Activated CD4-positive, alpha-beta T cell treated with anti-CD3 and anti-CD28 coated beads, Interleukin-2, amount 50 U/mL, for 4 hours (primary cell): ENCODE data around the gene FRMD5.

Experiments
- DNase-seq, 2 experiments: peaks; one replicate each; pipeline ENCODE4 v3.0.0-alpha.2; 2020

Gene FRMD5

GRCh38 chr15:44159492-44159891 is 35.6 kb downstream of the FRMD5 start:
- DNase-seq, result no peak

- no peak for DNase-seq
These were observed 37.0 kb downstream of the FRMD5 start for GRCh38 chr15:44158111-44158510.

- no peak for DNase-seq
These were observed 37.4 kb downstream of the FRMD5 start for GRCh38 chr15:44157679-44158078.

DNA sequence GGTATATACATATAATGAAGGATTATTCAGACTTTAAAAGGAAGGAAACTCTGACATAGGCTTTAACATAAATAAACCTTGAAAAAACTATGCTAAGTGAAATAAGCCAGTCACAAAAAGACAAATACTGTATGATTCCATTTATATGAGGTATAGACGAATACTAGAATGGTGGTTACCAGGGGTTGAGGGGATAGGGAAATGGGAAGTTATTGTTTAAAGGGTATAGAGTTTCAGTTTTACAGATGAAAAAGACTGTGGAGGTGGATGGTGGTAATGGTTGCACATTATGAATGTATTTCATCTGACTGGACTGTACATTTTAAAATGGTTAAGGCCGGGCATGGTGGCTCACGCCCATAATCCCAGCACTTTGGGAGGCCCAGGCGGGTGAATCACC is 41.7 kb downstream of the FRMD5 start:
- no peak for DNase-seq

DNA sequence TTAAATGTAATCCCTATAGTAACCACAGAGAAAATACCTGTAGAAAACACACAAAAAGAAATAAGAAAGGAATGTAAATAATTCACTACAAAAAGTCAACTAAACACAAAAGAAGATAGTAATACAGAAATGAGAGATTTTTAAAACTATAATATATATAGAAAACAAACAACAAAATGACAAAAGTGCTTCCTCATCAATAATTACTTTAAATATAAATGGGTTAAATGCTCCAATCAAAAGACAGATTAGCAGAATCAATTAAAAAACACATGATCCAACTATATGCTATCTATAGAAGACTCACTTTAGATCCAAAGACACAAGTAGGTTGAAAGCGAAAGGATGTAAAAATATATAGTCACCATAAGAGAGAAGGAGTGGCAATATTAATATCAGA is 45.8 kb downstream of the FRMD5 start:
- no peak for DNase-seq

GRCh38 chr15:44148580-44148979 is 46.5 kb downstream of the FRMD5 start:
- DNase-seq, result no peak

GRCh38 chr15:44147636-44148035 is 47.4 kb downstream of the FRMD5 start:
- DNase-seq, result no peak

- no peak for DNase-seq
These were observed 49.6 kb downstream of the FRMD5 start for GRCh38 chr15:44145495-44145894.

DNA sequence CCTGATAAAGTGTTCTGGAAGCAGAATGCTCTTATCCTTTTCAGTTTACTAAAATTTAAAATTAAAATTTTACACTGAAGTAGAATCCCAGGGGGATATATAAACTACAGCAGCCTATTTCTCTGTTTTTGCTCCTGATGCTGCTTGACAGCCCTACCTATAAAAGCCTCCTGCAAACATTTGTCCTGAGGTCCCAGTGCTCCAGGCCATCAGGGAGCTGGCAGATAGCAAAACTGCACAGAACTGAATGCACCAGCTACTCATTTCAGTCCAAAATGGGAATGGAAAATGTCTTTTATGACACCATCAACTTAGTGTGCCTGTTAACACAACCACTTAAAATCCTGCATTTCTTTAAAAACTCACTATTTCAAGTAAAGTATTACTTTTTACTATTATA is 50.1 kb downstream of the FRMD5 start:
- no peak for DNase-seq

- no peak for DNase-seq
These were observed 50.9 kb downstream of the FRMD5 start for GRCh38 chr15:44144184-44144583.

- no peak for DNase-seq
These were observed 57.3 kb downstream of the FRMD5 start for GRCh38 chr15:44137750-44138149.

DNA sequence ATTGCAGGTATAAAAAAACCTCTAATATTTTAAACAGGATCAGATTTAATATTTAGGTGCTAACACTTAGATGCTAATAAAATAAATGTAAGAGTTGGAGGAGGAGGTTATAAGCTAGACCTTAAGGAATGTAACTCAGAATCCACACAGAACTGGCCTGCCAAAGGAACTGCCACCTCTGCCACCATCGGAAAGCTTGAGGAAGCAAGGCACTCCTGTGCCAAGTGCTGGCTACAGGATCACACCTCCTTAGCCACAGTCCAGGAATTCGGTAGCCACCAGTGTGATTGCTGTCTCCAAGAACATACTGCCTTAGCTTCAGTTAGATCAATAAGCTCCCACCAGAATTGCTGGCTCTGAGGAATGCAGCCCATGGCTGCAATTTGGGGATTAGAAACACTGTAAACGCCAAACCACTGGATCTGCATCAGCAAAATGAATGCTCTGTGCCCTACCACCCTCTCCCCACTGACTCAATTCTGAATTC is 58.0 kb downstream of the FRMD5 start:
- DNase-seq, result no peak

DNA sequence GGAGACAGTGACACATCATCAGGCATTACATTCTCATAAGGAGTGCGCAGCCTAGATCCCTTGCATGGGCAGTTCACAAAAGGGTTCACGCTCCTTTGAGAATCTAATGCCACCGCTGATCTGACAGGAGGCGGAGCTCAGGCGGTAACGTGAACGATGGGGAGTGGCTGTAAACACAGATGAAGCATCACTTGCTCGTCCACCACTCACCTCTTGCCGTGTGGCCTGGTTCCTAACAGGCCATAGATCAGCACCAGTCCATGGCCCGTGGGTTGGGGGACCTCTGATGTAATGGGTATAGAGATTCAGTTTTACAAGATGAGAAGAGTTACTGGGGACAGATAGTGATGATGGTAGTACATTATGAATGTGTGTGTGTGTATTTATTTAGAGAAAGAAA is 63.0 kb downstream of the FRMD5 start:
- no peak for DNase-seq

- no peak for DNase-seq
These were observed 64.3 kb downstream of the FRMD5 start for GRCh38 chr15:44130778-44131177.

DNA sequence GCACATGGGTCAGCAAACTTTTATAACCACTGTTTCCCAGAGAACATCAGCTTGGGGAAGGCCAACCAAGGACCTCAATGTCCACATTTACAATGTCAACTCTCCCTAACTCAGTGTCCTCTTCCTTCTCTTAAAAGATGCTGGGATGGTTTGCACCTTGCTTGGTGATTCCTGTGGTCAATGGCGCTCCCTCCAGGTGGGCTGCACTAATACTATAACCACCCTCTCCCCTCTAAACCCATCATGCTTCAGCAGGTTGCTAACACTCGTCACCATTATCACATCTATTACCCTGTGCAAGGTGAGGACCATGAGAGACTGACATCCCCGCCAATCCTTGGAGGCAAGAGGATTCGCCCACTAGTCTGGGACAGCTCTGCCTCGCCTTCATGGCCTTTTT is 65.2 kb downstream of the FRMD5 start:
- no peak for DNase-seq

- DNase-seq, result no peak
These were observed 66.6 kb downstream of the FRMD5 start for GRCh38 chr15:44128443-44128842.

DNA sequence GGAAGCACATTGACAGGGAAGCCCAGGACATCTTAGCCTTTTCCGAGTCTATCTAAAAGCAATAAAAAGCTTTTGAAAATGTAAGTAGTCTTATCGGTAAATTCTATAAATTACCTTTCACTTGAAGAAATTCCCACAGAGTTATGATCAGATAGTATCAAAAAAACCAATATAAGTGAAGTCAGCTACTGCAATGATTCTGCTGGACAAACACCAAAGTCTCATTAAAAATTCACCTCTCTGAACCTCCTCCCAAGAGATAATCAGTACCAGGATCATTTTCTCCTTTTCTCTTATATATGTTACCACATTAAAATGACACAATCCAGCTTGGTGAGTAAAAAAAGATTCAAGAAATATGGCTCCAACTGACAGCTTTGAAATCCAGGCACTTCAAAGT is 69.2 kb downstream of the FRMD5 start:
- DNase-seq, result no peak

GRCh38 chr15:44102675-44103254 is 92.3 kb downstream of the FRMD5 start:
- no peak for DNase-seq

GRCh38 chr15:44101944-44102343 is 93.1 kb downstream of the FRMD5 start:
- no peak for DNase-seq

DNA sequence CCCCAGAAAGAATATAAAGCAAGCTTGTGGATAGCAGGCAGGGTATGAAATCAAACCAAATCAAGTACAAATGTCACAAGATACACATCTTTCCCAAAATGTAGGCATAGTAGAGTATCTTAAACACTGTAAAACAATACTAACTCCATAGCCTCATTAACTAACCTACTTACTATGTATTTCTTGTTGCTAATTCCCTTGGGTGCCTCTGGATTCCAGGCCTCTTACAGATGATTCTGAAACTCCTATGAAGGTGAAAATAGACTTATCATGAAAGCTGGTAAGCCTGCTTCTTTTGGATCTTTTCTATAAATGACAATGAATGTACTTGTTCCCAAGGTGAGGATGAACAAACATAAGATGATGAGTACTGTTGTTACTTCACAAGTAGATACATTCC is 93.8 kb downstream of the FRMD5 start:
- no peak for DNase-seq

DNA sequence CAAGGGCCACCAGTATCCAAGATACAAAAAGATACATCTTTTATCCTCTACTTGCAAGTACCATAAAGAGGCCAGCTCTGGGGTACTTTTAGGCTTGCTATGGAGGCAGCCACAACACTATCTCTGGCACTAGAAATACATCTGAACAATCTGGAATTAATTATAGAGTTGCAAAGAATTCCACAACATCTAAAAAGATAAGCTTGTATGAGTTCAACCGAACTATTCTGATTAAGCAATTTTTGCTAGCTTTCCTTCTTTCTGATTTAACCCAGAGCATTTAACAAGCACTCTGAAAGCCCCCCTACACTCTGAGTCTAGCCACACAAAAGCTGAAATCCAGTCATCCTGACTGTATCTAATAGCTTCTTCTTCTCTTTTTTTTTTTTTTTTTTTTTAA is 95.4 kb downstream of the FRMD5 start:
- no peak for DNase-seq

DNA sequence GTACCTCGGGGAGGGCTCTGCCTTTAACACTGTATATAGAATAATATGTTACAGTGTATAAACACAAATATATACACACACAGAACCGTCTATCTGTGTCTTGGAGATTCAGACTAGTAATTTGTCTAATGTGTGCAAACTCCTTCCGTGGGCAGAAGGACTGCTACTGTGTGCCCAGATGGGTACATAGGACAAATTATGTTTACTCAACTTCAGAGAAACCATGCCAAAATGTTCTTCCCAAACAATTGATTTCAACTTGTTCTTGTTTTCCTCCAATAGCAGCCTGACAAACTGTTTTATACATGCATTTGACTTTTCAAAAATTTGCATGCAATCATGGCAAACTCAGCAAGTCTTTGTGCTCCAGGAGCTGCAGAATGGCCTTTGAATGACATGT is 97.5 kb downstream of the FRMD5 start:
- no peak for DNase-seq

GRCh38 chr15:44096596-44096995 is 98.5 kb downstream of the FRMD5 start:
- no peak for DNase-seq

DNA sequence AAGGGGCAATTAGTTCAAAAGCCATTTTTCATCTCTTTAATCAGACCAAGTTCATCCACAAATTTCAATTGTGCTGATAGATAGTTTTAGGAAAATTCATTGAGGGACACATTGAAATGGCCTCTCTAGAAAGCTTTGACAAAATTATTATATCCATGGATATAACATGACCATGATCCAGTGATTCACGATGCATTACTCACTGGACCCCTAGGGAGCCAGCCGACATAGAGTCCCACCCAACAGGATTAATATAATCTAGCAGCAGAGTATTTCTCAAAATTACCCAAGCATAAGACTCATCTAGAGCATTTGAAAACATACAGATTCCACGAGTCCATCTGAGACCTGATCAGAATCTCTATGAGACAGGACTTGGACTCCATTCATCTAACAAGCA is 100.3 kb downstream of the FRMD5 start:
- no peak for DNase-seq

GRCh38 chr15:44093836-44094235 is 101.2 kb downstream of the FRMD5 start:
- DNase-seq, result no peak

DNA sequence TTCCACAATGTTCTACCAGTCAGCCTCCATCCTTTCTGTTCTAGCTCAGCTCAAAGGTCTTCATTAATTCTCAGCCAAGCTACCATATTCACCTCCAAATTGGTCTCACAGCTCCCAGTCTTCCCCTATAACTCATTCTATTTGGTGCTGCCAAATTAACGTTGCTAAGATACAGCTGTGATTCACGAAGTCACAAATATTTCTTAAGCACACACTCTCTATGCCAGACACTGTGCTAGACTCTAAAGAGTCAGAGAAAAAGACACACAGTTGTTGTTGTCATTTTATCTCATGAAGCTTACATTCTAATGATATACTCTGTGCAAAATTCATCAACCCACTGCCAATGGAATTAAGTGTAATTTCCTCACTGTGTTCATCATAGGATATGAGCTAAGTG is 102.8 kb downstream of the FRMD5 start:
- no peak for DNase-seq
